ENCODE data around the gene TMEM181.
A peak's percentile ranks its signal among the peaks of the same experiment; 100 is the strongest.
"Not testable (repeated sequence)": the region's sequence is repeated elsewhere in the genome, so short reads cannot be mapped to it uniquely, and the experiment has no call there.

TMEM181 gene

GRCh38 chr6:158595223-158595622 lies 35.3 kb downstream of the TMEM181 start:
- DNase-seq (ENCODE audit: low read depth in 2 of 2): no peak

GRCh38 chr6:158596861-158597260 lies 37.0 kb downstream of the TMEM181 start:
- no peak for DNase-seq (ENCODE audit: low read depth in 2 of 2)

- DNase-seq (ENCODE audit: low read depth in 2 of 2): no peak
Observed at GRCh38 chr6:158597565-158597964, 37.7 kb downstream of the TMEM181 start.

GRCh38 chr6:158599635-158600034 lies 39.7 kb downstream of the TMEM181 start:
- DNase-seq (ENCODE audit: low read depth in 2 of 2): no peak

- no peak for DNase-seq (ENCODE audit: low read depth in 2 of 2)
Observed at GRCh38 chr6:158603261-158604047, 43.6 kb downstream of the TMEM181 start.

GRCh38 chr6:158604048-158604406 lies 44.1 kb downstream of the TMEM181 start:
- DNase-seq (ENCODE audit: low read depth in 2 of 2): no peak

- DNase-seq (ENCODE audit: low read depth in 2 of 2): peak; percentile 51 to 53
Observed at GRCh38 chr6:158605266-158605878, 45.5 kb downstream of the TMEM181 start.

- DNase-seq (ENCODE audit: low read depth in 2 of 2): not testable (repeated sequence)
Observed at GRCh38 chr6:158606011-158606410, 46.1 kb downstream of the TMEM181 start.

- DNase-seq (ENCODE audit: low read depth in 2 of 2): no peak
Observed at GRCh38 chr6:158606935-158607334, 47.0 kb downstream of the TMEM181 start.

- no peak for DNase-seq (ENCODE audit: low read depth in 2 of 2)
Observed at GRCh38 chr6:158607411-158608170, 47.7 kb downstream of the TMEM181 start.

GRCh38 chr6:158608221-158608620 lies 48.3 kb downstream of the TMEM181 start:
- no peak for DNase-seq (ENCODE audit: low read depth in 2 of 2)

- DNase-seq (ENCODE audit: low read depth in 2 of 2): no peak
Observed at GRCh38 chr6:158609455-158610155, 49.7 kb downstream of the TMEM181 start.

GRCh38 chr6:158610319-158610968 lies 50.6 kb downstream of the TMEM181 start:
- DNase-seq (ENCODE audit: low read depth in 2 of 2): no peak

- DNase-seq (ENCODE audit: low read depth in 2 of 2): no peak
Observed at GRCh38 chr6:158611039-158611438, 51.1 kb downstream of the TMEM181 start.

- DNase-seq (ENCODE audit: low read depth in 2 of 2): no peak
Observed at GRCh38 chr6:158611541-158612370, 51.9 kb downstream of the TMEM181 start.

- DNase-seq (ENCODE audit: low read depth in 2 of 2): not testable (repeated sequence)
Observed at GRCh38 chr6:158614606-158615005, 54.7 kb downstream of the TMEM181 start.

- not testable (repeated sequence) for DNase-seq (ENCODE audit: low read depth in 2 of 2)
Observed at GRCh38 chr6:158618289-158618688, 58.4 kb downstream of the TMEM181 start.

- DNase-seq (ENCODE audit: low read depth in 2 of 2): no peak
Observed at GRCh38 chr6:158619922-158620801, 60.3 kb downstream of the TMEM181 start.

- no peak for DNase-seq (ENCODE audit: low read depth in 2 of 2)
Observed at GRCh38 chr6:158620963-158621693, 61.2 kb downstream of the TMEM181 start.

Measured in fibroblast of skin of left quadriceps (primary cell).